WTC11 (cell line): ENCODE measurements around the gene CRAT.

ENCODE experiments used
- CTCF ChIP-seq: fragments of 200-600 bp; IDR thresholded peaks from 2 replicates; pipeline ENCODE4 v1.8.0; 2022; ENCODE audit warnings: antibody characterized with exemption
- E2F1 ChIP-seq: sonication (generic); formaldehyde crosslinking; IDR thresholded peaks from 2 replicates; pipeline ENCODE4 v1.8.0; 2022; ENCODE audit warnings: mild to moderate bottlenecking, missing genetic modification reagents
- ETV6 ChIP-seq: sonication (generic); formaldehyde crosslinking; IDR thresholded peaks from 2 replicates; pipeline ENCODE4 v1.8.1; 2022; ENCODE audit warnings: mild to moderate bottlenecking, missing genetic modification reagents
- FOXP4 ChIP-seq: sonication (generic); formaldehyde crosslinking; IDR thresholded peaks from 2 replicates; pipeline ENCODE4 v1.8.0; 2022; ENCODE audit warnings: mild to moderate bottlenecking, missing genetic modification reagents
- KAT7 ChIP-seq: sonication (generic); formaldehyde crosslinking; IDR thresholded peaks from 2 replicates; pipeline ENCODE4 v1.8.1; 2023; ENCODE audit warnings: missing genetic modification reagents, mild to moderate bottlenecking, borderline replicate concordance
- MAX ChIP-seq: sonication (generic); formaldehyde crosslinking; IDR thresholded peaks from 2 replicates; pipeline ENCODE4 v1.8.0; 2022; ENCODE audit warnings: mild to moderate bottlenecking, missing genetic modification reagents
- NR1H2 ChIP-seq: sonication (generic); formaldehyde crosslinking; IDR thresholded peaks from 2 replicates; pipeline ENCODE4 v1.9.0; 2021; ENCODE audit warnings: mild to moderate bottlenecking, moderate library complexity, missing genetic modification reagents
- NR3C1 ChIP-seq: sonication (generic); formaldehyde crosslinking; conservative IDR thresholded peaks from 2 replicates; pipeline ENCODE4 v1.8.1; 2023; ENCODE audit warnings: low read depth, mild to moderate bottlenecking, missing genetic modification reagents
- TEAD4 ChIP-seq: sonication (generic); formaldehyde crosslinking; IDR thresholded peaks from 2 replicates; pipeline ENCODE4 v1.8.0; 2022; ENCODE audit warnings: mild to moderate bottlenecking, missing genetic modification reagents
- ZBTB21 ChIP-seq: sonication (generic); formaldehyde crosslinking; IDR thresholded peaks from 2 replicates; pipeline ENCODE4 v1.8.1; 2023; ENCODE audit warnings: mild to moderate bottlenecking, missing genetic modification reagents, borderline replicate concordance
- TF ChIP-seq, protein P1 (sequence below): sonication (generic); formaldehyde crosslinking; IDR thresholded peaks from 2 replicates; pipeline ENCODE4 v1.8.1; 2023; ENCODE audit warnings: mild to moderate bottlenecking, missing genetic modification reagents, moderate library complexity

DNA sequence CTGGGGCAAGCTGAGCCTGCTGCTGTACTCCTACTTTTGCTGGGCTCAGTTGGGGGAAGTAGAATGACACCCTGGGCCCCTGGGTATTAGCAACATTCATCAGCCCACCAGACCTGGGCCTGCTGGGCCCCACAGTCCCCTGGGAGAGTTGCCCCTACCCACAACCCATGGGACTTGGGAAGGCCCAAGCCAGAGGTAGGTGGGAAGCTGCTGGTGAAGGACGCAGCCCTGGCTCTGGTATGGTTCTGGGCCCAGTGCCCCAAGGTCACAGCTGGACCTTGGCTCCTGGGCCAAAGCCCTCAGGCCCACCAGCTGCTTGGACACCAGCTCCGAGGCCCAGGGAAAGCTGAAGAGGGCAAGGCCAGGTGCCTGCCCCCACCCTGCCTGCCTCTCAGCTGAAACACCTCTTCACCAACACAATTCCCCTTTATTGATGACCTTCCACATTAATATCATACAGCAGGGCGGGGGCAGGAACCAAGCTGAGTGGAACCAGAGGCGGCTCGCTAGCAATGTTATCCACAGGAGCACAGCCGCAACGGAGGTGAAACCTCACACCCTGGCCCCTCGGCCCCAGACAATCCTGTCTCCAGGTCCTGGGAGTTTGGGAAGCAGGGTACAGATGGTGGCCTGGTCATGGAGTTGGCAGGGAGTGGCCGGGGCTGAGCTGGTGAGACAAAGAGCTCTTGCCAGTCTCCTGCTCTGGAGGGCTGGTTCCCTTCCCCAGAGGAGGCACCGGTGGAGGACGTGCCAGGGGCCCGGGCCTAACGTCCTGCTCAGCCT is 16.0 kb downstream of the CRAT start:
- TF ChIP-seq NR1H2 (CRISPR knock-in tag) (no peak), KAT7 (no peak), CTCF (no peak), ETV6 (CRISPR knock-in tag) (no peak), TEAD4 (CRISPR knock-in tag) (no peak), ZBTB21 (CRISPR knock-in tag) (no peak), E2F1 (CRISPR knock-in tag) (no peak), NR3C1 (CRISPR knock-in tag) (no peak), FOXP4 (CRISPR knock-in tag) (no peak), MAX (CRISPR knock-in tag) (no peak)
- TF ChIP-seq, protein P1, sequence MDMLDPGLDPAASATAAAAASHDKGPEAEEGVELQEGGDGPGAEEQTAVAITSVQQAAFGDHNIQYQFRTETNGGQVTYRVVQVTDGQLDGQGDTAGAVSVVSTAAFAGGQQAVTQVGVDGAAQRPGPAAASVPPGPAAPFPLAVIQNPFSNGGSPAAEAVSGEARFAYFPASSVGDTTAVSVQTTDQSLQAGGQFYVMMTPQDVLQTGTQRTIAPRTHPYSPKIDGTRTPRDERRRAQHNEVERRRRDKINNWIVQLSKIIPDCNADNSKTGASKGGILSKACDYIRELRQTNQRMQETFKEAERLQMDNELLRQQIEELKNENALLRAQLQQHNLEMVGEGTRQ (CRISPR knock-in tag) = no peak
